Lower leg skin (tissue), 3 donors: Measurements from ENCODE around the gene GCNT2.

Experiments
- CTCF ChIP-seq, 3 donors: fragments of 450-650 bp; IDR thresholded peaks; one replicate each; pipeline ENCODE4 v1.5.1; 2016; ENCODE audit warnings: antibody characterized with exemption in 3 of 3, mild to moderate bottlenecking in 3 of 3, moderate library complexity in 2 of 3
- POLR2A ChIP-seq, 2 donors: fragments of 450-650 bp; IDR thresholded peaks; one replicate each; pipeline ENCODE4 v1.6.1; 2016 to 2017; ENCODE audit warnings: antibody characterized with exemption in 2 of 2, mild to moderate bottlenecking in 1 of 2, moderate library complexity in 1 of 2

- TF ChIP-seq CTCF (IDR thresholded peaks at IDR 0.05) (no peak), POLR2A (IDR thresholded peaks at IDR 0.05) (no peak)
Measured at GRCh38 chr6:10558565-10558964, 37.4 kb downstream of the GCNT2 start.
